NCI-H510A (cell line): ENCODE results near the gene GIT1.

Experiments
- DNase-seq: peaks from one replicate; lab custom pipeline; 2025; lab: John Stamatoyannopoulos, UW

Gene GIT1

DNA sequence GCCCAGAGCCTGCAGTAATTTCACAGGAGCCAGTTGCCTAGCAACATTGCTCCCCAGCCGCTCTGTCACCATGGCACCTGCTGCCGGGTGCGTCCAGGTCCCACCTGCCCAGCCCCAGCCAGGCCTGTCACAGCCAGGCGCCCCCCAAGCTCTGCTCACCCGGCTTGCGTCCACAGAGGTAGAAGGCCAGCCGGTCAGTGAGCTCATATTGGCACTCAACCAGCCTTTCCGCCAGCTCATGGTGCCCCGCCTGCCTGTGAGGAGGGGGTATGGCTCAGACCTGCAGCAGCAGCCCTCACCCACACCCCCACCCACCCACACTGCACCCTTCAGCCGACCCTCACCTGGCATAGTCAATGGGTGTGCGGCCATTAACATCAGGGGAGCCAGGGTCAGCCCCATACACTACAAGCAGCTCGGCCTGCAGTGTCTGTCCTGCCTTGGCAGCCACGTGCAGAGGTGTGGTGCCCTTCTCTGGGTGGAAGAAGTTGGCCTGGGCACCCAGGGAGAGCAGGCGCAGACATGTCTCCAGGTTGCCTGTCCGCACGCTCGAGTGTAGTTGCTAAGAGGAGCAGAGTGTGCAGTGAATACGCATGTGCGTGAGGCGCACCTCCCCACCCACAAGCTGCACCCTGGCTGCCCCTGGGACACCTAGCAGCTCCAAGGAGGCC, 7.7 kb downstream of the GIT1 start:
- DNase-seq, result no peak

DNA sequence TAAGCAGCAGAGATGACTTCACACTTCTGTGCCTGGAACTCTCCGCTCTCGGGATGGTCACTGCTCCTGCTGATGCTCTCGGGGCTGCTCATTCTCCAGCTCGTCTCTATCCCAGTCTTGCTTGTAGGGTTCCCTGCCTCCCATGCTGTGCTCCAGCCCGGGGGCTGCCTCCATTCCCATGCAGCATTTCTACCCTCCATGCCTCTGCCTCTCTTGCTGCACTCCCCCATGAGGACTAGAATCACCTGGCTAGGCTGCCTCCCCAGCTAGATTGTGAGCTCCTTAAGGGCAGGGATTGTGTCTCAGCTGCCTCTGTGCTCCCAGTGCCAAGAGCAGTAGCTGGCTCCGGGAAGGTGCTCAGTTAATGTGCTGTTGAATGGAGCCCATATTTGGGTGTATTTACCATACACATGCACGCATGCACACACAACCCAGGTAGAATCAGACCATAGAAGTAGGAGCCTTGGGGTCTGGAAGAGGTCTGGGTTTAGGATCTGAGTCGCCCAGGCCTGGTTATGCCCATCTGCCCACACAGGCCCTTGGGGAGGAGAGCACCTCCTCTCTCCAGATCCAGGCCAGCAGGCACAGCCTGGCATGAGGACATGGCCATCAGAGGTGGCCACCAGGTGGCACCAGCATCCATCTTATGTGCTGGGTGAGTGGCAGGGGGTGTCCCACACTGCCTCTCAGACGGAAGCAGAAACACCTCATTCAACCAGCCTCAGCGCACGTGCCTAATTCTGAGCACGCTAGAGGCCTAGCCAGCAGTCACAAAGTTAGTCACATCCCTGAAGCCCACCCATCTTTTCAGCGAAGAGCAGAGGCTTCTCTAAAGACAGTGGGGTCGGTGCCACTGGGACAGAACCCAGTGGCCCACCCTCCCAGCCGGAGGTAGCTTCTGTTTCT, 9.3 kb downstream of the GIT1 start:
- DNase-seq, result peak; percentile 65

DNA sequence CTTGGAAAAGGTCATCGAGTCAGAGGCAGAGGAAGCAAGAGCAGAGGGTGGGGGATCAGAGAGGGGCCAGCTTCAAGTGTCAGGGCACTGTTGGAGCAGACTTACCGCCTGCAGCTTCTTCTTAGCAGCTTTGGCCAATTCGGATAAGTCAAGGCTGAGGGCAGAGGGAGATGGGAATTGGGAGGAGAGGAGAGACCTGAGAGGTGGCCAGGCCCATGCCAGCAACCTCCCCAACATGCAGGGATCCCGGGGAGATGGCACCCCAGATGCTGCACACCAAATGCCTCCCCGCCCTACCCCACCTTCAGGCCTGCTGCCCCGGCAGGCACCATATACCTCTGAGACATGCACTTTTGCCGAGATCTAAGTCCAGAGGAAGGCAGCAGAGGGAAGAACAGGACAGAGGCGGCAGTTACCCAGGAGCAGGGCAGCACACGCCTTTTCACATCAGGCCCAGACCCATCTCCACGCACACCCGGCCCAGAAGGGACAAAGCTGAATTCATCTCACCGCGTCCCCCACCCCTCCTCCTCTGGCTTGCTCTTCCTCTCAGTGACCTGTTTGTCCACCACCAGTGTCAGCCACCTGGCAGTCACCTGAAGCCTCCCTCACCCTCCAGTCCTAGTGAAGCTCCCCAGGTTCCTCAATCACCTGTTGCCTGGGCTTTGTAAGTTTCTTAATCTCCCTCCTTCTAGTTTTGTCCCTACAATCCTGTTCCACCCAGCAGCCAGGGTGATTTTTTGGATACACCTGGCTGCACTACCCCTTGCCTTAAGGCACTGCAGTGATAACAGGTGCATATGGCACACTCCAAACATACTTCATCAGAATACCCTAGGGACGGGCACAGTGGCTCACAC, 10.6 kb downstream of the GIT1 start:
- no peak for DNase-seq

DNA sequence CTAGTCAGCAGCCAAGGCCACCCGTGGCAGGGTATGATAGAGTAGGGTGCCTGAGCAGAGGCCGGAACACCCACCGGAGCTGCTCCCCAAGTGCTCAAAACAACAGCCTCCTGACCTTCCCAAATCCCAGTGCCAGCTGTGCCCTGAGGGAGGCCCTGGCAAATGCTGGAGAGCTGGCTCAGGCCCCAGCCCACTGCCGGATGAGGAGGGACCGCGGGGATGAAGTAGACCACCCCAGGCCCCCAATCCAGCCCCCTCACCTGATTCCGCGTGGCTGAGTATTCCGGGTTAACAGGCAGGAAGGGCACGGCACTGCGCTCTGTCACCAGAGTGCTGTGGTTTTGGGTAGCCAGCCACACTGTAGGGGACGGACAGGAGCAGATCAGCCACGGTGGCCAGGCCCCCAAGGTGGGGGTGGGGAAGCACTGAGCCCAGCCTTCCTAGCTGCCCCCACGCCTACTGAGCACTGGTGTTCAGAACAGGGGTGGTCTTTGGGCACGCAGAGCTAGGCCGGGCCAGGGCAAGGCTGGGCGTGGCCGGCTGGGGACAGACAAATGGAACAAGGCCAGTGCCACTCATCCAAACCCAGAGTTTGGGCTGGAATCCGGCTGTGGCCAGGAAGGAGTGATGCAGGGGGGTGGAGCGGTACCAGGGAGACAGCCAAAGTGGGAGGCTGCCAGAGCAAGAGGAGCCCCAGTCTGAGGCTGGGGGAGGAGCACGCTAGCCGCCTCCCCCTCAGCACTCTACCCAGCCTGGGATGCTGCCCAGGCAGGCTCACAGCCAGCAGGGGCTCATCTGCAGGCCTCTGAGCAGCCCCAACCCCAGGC, 11.8 kb downstream of the GIT1 start:
- DNase-seq, result no peak

DNA sequence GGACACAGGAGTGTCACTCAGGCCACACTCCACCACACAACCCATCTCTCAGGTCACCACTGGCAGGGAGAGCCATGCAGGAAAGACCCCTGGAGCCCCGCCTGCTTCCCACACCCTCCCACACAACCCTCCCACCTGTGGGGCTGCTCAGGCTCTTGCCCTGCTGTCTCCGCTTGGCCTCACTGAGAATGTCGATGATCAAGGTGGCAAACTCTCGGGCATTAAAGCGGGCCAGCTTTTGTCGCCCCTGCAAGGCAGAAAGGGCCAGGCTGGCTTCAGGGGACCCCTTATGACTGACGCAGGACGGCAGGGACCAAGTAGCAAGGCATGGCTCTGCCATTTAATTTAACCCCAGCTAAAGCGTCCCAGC, 12.5 kb downstream of the GIT1 start:
- no peak for DNase-seq

DNA sequence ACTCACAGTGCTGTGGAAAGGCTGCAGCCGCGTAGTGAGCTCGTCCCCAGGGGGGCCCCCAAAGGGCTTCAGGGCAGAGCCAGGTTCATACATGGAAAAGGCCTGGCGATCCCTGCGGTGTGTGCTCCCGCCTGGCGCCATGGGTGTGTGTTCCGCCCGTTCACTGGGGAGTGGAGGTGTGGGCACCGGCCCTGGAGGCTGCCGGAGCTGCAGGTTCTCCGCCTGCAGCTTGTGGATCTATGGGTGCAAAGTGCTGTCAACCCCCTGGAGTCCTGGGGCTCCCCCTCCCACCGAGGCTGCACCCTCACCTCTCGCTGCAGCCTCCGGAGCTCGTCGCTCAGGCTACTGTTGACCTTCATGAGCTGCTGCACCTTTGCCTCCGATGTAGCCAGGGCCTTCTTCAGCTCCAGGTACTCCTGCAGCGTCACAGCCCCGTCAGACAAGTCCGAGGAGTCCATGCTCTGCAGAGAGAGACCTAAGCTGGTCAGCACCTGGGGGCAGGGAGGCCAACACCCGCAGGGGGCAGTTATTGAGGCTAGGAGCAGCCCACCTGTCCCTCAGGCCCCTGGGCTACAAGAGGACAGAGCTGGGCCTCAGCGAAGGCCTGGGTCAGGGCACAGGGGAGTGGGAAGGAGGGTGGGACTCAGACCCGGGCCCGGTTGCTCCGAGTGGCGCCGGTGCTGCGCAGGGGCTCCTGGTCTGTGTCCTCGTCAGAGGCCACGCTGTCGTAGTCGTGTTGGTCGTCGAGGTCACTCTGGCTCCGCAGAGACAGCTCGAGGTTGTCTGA, 13.0 kb downstream of the GIT1 start:
- no peak for DNase-seq

DNA sequence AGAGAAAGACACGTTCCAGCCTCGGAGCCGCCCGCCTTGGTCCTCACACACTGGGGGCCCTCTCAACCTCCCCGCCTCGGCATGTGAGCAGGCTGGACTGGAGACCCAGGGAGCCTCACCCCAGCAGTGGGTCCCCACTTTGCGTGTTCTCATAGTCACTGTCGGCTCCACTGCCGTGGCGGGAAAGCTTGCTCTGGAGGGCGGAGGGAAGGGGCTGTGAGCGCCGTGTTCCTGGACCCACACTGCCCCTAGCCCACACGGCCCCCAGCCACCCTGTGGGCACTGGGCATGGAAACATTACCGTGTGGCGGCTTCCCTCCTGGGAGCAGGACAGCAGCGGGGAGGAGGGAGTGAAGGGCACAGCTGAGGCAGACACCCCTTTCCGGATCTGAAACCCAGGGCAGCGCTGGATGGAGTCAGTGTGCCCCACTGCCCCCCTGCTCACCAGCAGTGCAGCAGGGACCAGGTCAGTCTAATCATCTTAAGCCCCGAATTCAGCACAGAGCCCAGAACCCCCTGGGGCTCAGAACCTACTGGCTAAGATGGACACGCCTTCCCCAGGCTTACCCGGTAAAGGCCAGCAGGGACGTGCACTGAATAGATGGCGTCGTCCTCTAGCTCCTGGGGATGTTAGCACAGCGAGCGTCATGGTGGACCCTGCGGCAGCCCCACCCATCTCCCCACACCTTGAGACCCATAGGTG, 13.8 kb downstream of the GIT1 start:
- DNase-seq, result no peak

DNA sequence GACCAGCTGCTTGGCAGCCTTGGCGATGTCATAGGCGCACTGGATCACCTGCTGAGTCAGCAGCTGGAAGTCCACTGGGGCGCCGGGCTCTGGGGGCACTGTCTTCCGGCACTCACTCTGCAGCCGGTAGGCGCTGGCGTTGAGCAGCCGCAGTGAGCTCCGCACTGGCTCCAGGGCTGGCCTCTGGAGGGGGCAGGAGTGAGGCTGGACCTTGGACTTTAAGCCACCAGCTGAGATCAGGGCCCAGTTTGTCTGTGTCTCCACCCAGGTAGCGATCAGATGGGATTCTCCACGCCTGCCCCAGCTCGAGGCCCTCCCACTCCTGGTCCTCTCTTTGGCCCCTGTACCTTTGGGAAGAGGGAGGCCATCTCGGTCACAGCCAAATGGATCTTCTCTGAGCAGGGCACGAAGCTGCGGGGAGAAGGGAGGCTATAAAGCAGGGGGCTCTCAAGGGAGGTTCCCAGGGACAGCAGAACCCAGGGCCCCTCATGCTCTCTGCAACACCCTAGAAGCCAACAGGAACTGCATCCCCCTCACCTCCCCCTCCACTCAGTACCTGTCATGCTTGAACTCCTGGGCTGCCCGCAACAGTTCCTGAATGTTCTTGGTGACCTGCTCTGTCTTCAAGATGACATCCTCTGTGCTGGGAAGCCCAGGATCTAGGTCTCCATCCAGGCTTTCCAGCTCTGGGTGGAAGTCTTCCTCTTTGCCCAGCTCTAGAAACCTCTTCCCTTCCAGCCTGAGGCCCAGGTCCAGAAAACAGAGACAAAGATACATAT, 14.5 kb downstream of the GIT1 start:
- DNase-seq, result no peak

DNA sequence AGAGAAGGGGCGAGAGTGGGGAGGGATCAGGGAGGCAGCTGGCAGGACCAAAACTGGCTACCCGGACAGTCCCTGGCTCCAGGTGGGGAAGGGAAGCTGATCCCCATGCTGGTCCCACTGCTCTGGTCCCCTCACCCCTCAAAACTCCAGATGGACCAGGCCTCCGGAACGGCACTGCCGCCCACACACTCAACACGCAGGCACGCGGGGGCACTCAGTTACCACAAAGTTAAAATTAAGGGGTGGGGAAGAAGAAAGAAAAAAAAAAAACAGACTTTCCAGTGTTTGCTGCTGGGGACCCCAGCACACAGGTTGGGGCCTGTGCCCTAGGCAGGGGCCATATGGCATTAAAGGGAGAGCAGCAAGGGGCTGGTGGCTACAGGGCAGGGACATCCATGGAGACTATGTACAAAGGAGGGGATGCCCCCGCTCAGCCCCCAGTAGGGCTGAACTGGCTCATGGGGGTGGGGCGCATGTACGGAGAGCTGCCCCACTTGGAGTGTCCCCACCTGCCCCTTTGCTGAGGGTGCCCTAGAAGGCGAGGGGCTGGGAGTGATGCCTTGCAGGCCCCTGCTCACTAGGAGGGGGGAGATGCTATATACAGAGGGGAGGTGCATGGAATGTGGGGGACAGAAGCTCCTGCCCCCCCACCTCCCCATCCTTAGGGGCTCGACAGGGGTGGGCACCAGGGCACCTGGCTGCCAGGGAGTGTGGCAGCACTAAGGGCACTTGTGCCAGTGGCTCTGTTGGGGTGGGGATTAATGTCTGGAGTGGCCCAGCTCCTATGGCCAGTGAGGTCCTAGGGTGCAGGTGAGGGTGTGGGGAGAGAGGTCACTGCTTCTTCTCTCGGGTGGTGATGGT, 15.3 kb downstream of the GIT1 start:
- no peak for DNase-seq

DNA sequence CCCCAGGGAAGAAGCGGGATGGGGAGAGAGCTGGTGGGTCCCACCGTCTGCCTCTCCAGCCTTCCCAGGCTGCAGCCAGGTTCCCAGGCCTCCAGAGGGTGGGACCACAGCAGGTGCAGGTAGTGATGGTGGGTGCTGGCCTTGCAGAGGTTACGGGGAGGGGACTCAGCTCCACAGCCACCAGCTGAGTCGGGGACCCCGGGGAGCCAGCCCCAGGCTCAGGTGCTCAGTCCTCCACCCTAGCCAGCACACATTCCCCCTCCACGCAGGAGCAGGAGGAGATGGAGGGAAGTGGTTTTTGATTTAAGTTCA, 15.9 kb downstream of the GIT1 start:
- DNase-seq, result no peak

DNA sequence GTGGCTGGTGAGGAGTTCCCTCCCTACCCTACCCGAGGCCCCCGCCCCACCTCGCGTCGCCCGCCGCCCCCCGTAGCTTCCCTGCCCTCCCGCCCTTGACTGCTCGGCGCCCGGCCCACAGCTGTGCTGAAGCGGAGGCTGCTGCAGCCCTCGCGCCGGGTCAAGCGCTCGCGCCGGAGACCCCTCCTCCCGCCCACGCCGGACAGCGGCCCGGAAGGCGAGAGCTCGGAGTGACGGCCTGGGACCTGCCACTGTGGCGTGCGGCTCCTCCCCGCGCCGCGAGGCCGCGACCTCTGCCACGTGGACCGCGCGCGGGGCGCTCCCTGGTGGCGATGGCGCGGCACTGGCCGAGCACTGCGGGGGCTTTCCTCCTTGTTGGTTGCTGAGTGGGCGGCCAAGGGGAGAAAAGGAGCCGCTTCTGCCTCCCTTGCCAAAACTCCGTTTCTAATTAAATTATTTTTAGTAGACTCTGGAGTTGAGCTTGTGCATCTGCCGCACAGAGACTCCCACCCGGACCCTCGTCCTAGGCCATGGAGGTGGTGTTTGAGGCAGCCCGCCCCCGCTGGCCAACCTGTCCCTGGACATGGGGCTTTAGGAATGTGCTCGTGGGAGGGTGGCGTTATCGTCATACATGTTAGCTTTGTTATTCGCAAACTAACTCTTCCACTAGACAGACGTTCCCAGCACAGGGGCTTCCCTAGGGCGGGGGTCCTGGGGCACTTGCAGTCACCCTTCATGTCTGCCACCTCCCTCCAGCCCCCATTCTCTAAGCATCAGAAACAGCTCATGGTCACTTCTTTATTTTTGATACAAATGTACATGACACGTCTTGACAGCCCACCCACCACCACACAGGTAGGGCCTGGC, 16.5 kb downstream of the GIT1 start:
- DNase-seq, result no peak

DNA sequence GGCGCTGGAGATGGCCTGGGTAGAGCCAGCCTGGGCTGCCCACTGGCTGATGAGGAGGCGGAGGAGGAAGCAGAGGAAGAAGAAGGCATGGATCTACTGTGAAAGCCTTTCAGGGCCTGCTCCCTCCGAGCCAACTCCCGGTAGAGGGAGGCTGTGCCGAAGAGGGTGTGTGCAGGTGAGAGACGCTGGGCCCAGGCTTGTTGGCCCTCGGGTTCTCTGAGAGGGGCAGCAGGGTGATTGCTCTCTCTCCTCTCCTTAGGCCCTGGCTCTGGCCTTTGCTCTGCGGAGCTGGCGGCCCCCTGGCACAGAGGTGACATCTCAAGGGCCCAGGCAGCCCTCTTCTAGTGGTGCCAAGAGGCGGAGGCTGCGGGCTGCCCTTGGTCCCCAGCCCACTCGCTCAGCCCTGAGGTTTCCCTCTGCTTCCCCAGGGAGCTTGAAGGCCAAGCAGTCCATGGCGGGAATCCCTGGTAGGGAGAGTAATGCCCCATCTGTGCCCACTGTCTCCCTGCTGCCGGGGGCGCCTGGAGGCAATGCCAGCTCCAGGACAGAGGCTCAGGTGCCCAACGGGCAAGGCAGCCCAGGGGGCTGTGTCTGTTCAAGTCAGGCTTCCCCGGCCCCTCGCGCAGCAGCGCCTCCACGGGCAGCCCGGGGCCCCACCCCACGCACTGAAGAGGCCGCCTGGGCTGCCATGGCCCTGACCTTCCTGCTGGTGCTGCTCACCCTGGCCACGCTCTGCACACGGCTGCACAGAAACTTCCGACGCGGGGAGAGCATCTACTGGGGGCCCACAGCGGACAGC, 17.4 kb downstream of the GIT1 start:
- no peak for DNase-seq

DNA sequence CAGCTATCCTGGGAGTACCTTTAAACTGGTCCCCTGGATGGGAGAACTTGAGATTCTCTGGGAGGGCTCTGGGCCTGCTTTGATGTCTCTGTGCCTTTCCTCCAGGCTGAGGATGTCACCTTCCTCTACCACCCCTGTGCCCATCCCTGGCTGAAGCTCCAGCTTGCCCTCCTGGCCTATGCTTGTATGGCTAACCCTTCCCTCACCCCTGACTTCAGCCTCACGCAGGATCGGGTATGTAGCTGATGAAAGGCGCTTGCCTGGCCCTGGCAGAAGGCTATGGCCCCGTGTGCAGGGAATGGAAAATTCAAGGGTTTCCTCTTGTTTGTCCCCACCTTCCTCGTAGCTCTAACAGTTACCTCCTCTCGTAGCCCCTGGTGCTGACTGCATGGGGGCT, 18.0 kb downstream of the GIT1 start:
- no peak for DNase-seq

DNA sequence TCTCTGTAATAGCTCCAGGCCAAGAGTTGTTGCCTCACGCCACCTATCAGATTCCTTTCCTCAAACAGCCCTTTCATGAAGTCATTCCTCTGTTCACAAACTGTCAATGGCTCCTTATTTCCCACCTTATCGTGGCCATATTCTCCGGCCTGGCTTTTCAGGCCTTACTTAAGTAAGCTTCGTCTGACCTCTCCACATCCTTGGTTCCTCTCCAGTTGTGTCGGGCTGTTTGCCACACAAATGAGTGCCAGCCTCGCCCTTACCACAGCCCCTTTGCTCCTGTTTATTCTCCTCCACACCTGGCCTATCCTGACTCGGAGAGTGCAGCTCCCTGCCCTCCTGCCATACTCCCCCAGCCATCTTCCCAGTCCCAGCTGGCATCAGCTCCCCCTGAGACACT, 18.9 kb downstream of the GIT1 start:
- no peak for DNase-seq

DNA sequence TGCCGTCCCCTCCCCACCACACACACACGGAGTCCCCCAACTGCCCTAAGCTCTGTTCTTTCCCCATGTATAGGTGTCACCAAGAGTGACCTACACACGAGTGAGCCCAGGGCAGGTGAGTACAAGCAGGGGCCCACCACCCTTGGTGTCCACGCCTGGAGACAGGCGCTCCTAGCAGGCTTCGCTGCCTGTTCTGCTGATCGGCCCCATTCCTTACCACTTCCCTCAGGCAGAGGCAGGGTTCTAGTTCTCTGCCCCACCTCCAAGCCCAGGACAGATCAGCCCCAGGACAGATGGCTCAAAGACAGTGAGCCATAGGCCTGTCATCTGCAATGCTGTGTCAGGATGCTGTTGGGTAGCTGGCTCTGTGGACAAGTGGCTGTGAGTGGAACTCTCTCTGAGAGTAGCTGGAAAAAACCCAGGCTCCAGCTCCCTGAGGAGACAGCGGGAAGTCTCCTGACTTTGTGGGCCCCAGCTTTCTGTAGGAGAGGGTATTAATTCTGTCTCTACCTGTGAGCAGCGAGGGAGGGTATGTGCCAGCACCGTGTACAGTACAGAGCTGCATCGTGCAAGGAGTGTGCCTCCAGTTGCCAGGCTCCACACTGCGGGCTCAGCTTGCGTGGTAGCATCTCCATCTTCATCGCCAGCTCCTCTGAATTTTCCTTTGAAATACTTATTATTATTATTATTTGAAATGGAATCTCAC, 20.1 kb downstream of the GIT1 start:
- DNase-seq, result no peak
